ENCODE results near the gene TRIM17.

DNA sequence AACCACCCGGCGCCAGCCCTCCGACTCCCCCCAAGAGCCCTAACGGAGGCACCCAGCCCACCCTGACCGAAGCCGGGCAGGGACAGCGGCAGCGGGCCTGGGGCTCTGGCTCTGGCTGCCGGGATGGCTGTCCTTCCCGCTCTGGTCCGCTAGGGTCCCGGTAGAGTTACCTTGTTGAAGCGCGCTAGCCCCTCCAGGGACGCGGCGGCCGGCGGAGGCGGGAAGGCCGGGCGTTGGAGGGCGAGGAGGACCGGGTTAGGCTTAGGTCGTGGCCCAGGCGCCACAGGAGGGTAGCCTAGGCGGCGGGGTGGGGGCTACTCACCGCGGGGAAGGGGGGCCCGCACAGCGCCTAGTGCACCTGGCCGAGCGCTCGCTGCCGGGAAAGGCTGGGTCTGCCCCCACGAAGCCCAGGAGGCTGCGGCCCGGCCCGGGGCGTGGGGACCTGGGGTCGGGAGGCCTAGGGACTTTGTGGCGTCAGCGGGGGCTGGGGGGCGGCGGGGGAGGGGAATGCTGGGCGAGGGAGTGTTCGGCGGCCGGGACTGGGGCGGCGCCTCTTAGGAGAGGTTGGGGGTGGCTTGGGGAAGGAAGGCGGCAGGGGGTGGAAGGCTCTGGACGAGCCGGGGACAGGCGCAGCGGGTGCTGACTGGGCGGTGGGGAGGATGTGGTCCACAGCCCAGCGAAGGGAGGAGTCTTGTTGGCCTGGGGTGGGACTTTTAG, at the start of gene TRIM17:
- no peak for TF ChIP-seq CTCF (IDR thresholded peaks at IDR 0.05; ENCODE audit: insufficient read depth, low read depth, low read length)
- TF ChIP-seq EZH2 (IDR thresholded peaks at IDR 0.05; ENCODE audit: insufficient read depth, low read length): peak; percentile 94

All from astrocyte (in vitro differentiated cells and primary cell).